K562 (cell line): ENCODE results near the gene MEF2C. TPM values are rescaled to one million over a fixed set of nuclear protein-coding genes. Genes with fewer than 3 reads are reported as not detected.

Experiments
- SRSF9 ChIP-seq: fragments of 200-400 bp; formaldehyde crosslinking; IDR thresholded peaks from 2 replicates; pipeline ENCODE4 v1.6.1; 2017; ENCODE audit warnings: low read depth, low read length, borderline replicate concordance
- ZBTB2 ChIP-seq: fragments of 450-650 bp; IDR thresholded peaks from 2 replicates; pipeline ENCODE4 v1.6.1; 2016; ENCODE audit warnings: antibody characterized with exemption
- ZKSCAN8 ChIP-seq: fragments of 200-800 bp; sonication (Bioruptor generic); IDR thresholded peaks from 2 replicates; pipeline ENCODE4 v1.6.1; 2016; ENCODE audit warnings: missing genetic modification characterization, missing compliant biosample characterization
- ZNF318 ChIP-seq, 2 experiments: fragments of 450-650 bp; IDR thresholded peaks; 2 replicates each; pipeline ENCODE4 v1.6.1; 2016; ENCODE audit warnings: mild to moderate bottlenecking in 2 of 2, borderline replicate concordance in 1 of 2, low read depth in 1 of 2, moderate library complexity in 1 of 2
- ZNF445 ChIP-seq: fragments of 250-450 bp; sonication (Bioruptor Pico); IDR thresholded peaks from 2 replicates; pipeline ENCODE4 v1.4.0; 2020; ENCODE audit warnings: low read depth, mild to moderate bottlenecking, moderate library complexity
- polyA plus RNA-seq, 8 experiments: library from polyadenylated mRNA; depleted of rRNA in 4 of 8; stranded (reverse) in 5 of 8; unstranded in 3 of 8; fragments of >200 nt; fragmentation: Nextera tagmentation in 2 of 8; fragmentation: Illumina TruSeq in 1 of 8; extraction: Ambion mirVana in 2 of 8; extraction: Trizol in 1 of 8; gene quantifications; 2 replicates each; pipeline versions ENCODE4 v1.2.1 to v1.2.3, GENCODE V29; 2011 to 2014; ENCODE audit warnings: inconsistent platforms in 1 of 8, missing spikeins in 1 of 8
- total RNA-seq, 7 experiments: library from RNA; depleted of rRNA in 6 of 7; stranded (reverse); fragments of >200 nt in 6 of 7; fragmentation: Illumina TruSeq in 2 of 7; extraction: Trizol in 2 of 7; gene quantifications; 2 replicates each; pipeline versions ENCODE4 v1.2.1 to v1.2.3, GENCODE V29; 2011 to 2021; ENCODE audit warnings: low replicate concordance in 1 of 7

Gene MEF2C
- total and polyA plus RNA-seq, 9 of the 15 experiments (the other 6 are each of a cell fraction or from before 2014, with no cell fraction given), result 25.1 to 67.8 (median 58.3) TPM

- TF ChIP-seq ZNF318 (IDR thresholded peaks at IDR 0.05; ENCODE audit: borderline replicate concordance in 1 of 2, low read depth in 1 of 2) (0 out of 4 replicates have a peak, but pooled peaks of 1 of the 2 experiments have one; percentile 55), SRSF9 (no peak), ZKSCAN8 (0 out of 2 replicates have a peak, but pooled peaks have one; percentile 8), ZNF445 (no peak), ZBTB2 (0 out of 2 replicates have a peak, but pooled peaks have one; percentile 26)
Observed at GRCh38 chr5:88884608-88884877, 1.6 kb upstream of the MEF2C start (continued).
